ENCODE measurements around the gene OXCT1. TPM values are rescaled to one million over a fixed set of nuclear protein-coding genes. Genes with fewer than 3 reads are reported as not detected.

OXCT1 gene
- total and polyA plus RNA-seq, 2 of the 8 experiments (the other 6 are each of a cell fraction or from before 2014, with no cell fraction given): 10.1 to 28.2 TPM

DNA sequence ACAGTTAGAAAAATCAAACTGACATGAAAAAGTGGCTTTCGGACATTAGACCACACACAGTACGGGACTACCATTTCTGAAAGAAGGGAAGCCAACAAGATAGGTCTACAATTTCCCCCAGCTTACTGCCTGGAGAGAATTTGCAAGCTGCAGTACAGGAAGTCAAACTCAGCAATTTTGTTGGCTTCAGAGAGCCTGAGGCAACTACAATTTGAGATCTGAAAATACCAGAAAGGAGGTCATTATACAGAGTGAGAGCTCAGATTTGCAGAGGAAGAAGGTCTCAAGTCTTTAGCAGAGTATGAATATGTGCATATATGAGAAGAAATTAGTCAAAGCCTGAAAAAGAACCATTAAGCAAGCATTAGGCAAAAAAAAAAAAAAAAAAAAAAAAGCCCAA is 83.0 kb downstream of the OXCT1 start (continued):
- TF ChIP-seq CHD1 (IDR thresholded peaks at IDR 0.05; ENCODE audit: low read depth, low read length) (no peak), GTF2F1 (IDR thresholded peaks at IDR 0.05; ENCODE audit: borderline replicate concordance, low read depth, low read length) (no peak), USF2 (IDR thresholded peaks at IDR 0.05; ENCODE audit: low read length) (no peak)

Data from H1 (cell line).